ENCODE data around the gene AFDN.

AFDN gene

DNA sequence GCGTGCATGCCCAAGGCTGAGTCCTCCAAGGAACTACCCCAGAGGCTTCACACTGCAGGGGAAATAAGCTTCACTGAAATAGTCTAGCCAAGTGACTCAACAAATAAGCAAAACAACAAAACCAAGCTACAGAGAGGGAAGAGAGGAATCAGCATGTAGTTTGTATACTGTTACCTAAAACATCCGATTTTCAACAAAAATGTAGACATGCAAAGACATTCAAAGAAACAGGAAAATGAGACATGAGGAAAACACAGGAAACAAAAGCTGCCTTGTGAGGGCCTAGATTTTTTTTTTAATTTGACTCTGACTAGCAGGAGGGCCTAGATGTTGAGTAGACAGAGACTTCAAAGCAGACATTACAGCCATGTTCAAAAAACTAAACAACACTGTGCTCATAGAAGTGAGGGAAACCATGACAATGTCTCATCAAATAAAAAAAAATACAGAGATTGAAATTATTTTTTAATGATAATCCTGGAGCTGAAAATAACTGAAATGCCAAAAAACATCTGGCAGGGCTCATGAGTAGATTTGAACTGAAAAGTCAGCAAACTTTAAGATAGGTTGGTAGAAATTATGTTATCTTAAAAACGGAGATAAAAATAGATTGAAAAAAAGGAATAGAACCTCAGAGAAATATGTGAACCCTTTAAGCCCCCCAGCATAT is 154.3 kb downstream of the AFDN start:
- DNase-seq (ENCODE audit: low read depth in 2 of 2) = no peak

DNA sequence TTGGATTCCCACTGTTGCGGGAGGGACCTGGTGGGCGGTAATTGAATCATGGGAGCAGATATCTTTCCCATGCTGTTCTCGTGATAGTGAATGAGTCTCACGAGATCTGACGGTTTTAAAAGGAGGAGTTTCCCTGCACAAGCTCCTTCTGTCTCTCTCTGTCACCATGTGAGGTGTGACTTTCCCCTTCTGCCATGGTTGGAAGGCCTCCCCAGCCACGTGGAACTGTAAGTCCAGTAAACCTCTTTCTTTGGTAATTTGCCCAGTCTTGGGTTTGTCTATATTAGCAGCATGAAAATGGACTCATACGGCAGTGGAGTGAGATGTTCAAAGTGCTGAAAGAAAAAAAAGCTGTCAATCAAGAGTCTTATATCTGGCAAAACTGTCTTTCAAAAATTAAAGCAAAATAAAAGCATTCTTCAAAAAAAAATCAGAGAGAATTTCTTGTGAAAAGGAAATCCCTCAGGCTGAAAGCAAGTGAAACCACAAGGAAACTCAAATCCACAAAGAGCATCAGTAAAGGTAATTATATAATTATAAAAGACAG is 155.3 kb downstream of the AFDN start:
- DNase-seq (ENCODE audit: low read depth in 2 of 2) = no peak

DNA sequence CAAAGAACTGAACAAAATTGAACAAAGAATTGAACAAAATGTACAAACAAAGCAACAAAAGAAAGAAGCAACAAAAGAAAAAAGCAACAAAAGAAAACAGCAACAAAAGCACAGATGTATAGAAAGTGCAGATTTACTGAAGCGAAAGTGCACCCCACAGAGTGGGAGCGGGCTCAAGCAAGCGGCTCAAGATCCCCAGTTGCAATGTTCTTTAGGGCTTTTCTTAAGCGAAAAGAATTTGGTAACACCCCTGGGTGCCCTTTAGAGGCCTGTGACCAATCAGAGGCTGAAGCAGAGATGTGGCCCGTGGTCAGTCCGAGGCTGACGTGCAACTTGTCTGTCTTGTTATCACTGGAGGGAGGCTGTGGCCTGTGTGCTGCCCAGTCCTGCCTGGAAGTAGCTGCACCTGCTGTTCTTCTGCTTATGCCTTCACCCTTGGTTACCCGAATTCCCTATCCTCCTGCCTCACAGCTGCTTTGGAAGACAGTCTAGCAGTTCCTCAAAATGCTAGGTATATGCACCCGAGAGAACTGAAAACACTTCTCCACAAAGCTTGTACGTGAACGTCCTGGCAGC is 157.5 kb downstream of the AFDN start:
- no peak for DNase-seq (ENCODE audit: low read depth in 2 of 2)

DNA sequence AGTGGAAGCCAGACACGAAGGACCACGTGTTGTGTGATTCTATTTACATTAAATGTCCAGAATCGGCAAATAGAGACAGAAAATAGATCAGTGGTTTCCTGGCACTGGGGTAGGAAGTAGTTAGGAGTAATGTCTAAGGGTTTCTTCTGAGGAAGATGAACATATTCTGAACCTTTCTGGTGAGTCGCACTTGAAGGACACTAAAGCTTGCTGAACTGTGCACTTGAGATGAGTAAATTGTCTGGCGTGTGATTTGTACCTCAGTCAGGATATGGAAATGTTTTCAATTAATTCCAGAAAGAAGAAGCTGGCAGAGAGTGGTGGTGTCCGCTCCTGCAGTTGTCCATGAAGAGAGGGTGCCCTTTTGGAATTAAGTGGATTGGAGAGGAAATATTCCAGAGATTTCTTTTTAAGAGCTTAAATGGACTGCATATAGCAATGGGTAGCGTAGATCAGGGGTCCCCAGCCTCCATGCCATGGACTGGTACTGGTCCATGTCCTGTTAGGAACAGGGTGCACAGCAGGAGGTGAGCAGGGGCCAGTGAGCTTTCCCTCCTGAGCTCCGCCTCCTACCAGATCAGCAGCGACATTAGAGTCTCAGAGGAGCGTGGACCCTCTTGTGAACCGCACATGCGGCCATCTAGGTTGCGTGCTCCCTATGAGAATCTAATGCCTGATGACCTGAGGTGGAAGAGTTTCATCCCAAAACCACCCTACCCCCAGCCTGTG is 158.3 kb downstream of the AFDN start:
- DNase-seq (ENCODE audit: low read depth in 2 of 2) = no peak

DNA sequence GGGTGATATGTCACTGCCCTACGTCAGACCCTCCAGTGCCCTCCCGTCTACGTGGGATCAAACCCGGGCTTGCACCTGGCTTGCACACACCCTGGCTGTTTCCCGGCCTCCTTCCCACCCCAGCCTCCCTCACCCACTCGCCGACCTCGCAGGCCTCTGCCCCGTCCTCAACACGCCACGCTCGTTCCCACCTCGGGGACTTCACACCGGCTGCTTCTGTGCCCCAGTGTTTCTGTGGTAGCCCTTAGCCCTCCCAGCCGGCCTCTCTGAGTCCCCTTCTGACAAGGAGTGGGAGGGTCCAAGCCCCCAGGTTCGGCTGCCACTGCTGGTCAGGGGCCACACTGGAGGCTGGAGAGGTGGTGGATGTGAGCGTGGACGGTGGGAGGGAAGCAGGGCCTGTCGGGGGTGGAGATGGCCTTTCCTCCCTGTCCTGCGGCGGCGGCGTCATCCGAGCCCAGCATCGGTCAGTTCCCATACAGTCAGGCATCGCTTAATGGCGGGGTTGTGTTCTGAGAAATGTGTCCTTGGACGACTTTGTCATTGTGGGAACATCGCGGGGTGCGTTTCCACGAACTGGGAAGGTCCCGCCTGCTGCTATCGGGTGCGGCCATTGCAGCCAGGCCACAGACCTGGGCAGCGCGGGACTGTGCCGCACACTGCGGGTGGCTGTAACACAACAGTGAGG is 159.3 kb downstream of the AFDN start:
- DNase-seq (ENCODE audit: low read depth in 2 of 2) = no peak

DNA sequence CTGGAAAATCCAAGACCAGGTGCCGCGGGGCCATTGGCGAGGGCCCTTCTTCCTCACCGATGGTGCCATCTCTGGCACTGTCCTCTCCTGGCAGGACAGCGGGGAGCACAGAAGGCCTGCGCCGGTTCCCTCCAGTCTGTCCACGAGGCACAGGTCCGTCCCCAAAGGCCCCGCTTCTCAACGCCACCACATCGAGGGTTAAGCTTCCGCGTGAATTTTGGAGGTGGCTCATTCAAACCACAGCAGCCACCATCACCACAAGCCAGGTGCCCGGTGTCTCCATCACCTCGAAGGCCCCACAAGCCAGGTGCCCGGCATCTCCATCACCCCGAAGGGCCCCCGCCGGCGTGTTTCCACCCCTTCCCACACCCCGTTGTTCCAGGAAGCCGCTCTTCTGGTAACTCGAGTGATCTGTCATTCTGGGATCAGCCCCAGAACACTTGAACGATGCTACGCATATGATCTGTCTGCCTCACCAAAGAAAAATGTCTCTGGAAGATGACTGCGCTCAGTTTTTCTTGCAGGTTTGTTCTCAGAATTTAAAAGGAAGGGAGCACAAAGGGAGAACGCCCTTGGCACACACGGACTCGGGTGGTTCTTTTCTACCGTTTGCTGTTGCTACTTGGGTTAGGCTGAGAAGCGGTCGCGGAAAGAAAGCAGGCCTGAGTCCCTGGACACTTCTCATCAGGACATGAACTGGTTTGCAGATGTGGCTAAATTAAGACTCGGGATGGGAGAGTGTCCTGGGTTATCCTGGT is 160.9 kb downstream of the AFDN start:
- no peak for DNase-seq (ENCODE audit: low read depth in 2 of 2)

DNA sequence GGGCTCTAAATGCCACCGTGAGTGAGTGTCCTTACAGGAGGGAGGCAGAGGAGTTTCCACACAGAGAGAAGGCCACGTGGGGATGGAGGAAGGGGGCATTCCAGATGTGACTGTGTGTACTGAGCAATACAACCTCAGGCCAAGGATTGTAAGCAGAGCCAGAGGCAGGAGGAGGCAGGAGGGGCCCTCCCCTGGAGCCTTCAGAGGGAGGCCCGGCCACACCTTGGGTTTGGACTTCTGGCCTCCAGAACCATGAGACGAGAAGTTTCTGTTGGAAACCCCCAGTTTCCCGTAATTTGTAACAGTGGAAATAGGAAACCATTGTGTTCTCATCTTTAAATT is 161.4 kb downstream of the AFDN start:
- no peak for DNase-seq (ENCODE audit: low read depth in 2 of 2)

DNA sequence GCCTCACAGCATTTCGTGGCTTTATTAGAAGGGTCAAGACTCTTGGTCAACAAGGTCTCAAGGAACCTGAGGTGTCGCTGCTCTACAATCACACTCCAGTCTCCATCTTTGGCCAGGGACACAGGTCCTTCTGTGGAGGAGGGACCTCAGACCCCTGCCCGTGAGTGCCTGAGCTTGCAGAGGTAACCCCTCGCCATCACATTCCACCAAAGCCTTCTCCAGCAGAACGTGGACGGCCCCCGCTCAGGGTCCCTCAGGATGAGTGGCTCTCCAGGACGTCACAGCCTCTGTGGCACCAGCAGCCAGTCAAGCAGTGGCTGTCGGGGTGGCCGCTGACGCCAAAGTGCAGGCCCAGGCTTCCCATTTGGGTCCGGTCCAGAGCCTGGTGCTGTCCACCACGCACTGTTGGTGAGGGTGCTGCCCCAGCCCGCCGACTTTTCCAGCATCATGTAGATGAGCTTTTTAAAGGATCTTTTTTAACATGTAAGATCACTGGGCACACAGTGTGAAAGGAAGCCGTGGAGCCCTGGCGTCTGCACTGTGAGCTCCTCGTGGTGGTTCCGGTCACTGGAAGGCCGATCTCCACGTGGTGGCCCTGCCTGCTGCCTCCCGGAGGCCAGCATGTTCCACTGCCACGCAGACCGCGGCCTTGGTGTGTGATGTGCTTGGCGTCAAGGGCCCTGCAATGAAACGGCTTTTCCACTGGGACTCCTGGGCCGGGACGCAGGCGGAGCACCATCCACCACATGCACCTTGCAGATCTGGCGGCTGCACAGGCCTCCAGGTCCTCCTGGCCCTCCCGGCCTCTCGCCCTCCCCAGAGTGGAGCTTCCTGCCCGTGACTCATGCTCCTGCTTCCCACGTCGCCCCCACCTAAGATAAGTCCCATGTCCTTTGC is 162.5 kb downstream of the AFDN start:
- DNase-seq (ENCODE audit: low read depth in 2 of 2) = no peak

DNA sequence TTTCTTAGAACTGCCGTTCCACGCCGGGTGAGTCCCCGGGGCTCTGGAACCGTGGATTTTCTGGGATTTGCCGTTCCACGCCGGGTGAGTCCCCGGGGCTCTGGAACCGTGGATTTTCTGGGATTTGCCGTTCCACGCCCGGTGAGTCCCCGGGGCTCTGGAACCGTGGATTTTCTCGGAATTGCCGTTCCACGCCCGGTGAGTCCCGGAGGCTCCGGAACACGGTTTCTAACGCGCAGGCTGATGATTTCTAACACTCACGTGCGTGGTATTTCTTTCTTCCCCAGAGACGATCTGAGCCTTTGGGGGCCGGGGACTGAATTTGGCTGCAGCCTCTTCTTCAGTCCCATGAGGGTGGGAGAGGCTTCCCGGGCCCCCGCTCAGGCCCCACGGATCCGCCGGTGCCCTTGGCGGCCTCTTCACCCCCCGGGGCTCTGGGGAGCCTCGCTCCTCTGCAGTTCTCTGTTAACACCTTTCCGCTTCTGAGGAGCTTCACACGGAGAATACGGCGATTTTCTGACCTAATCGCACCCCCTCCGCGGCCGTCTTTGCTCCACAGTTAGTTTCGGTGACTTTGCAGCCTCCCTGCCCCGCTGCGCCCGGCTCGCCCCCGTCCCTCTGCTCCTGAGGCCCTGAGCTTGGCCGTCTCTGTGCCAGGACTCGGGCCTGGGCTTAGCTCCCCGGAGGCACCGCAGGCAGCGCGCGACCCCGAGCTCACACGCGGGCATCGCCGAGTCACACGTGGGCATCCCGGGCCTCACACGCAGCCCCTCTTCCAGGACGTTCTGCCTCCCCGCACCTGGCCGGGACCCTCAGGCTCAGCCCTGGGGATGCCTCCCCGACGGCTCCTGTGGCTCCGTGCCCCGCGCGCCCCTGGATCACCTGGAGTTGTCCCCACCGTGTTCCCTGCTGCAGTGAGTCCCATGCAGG is 163.6 kb downstream of the AFDN start:
- DNase-seq (ENCODE audit: low read depth in 2 of 2) = no peak

DNA sequence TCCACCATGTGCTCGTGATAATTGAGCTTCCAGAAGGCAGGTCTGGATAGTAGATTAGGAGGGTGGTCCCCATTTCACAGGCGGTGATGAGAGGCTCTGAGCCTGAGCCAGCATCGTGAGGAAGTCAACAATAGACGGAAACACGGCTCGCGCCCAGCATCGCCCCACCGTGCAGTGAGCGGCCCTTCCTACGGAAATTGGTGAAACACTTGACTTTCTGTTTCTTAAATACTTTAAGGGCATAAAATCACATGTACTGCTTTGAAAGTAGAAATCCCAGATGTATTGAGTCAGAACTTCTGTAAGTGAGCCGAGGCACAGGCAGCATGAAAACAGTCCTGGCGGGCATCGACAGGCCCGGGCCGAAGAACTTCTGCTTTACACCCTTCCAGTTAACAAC is 166.5 kb downstream of the AFDN start:
- DNase-seq (ENCODE audit: low read depth in 2 of 2) = no peak

DNA sequence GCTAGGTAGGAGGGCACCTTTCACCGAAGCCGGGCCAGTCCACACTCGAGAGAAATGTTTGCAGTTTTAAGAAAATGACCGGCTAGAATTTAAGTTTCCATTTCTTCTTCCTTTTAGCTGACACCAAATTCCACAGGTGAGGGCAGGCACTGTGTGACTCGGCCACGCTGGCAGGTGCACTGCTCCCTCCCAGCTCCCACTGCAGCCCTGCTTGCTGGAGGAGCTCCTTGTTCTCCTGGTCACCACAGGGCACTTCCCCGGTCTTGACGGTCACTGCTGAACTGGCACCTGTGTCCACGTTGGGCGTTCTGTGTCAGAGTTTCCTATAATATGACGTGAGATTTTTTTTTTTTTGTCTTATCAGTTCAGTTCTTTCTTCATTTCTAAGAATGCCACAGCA is 167.1 kb downstream of the AFDN start:
- no peak for DNase-seq (ENCODE audit: low read depth in 2 of 2)

DNA sequence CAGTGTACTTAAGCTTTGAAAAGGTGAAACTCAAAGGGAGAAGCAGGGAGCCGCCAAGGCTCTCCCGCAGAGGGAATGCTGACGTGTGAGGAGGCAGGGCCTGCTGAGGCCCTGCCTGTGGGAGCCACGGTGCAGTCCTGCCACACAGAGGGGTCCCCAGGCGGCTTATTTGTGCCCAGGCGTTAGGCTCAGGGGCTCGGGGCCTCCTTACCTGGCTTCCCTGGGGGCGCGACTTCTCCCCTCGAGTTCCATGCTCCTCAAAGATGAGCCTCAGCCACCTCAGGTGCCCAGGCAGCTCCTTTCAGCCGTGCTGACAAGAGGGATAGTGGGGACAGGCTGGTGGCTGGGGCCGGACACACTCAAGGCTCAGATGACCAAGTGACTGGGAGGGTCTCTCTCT is 168.6 kb downstream of the AFDN start:
- DNase-seq (ENCODE audit: low read depth in 2 of 2) = no peak

DNA sequence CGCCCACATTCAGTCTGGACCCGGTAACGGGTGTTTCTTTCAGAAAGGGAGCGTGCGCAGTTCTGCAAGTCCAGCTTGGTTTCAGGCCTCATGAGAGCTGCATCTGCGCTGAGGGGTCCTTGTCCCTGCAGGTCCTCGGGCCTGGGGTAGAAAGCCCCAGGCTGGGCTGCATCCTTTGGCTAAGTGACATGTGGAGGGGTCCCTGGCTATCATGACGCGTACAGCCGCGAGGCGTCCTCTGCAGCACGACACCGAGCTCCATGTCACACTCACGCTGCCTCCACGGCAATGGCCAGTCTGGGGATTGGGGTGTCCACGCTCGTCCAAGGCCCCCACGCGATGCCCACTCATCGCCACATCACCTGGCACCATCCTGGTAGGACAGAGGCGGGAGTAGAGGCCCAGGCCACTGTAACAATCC is 169.0 kb downstream of the AFDN start:
- no peak for DNase-seq (ENCODE audit: low read depth in 2 of 2)

DNA sequence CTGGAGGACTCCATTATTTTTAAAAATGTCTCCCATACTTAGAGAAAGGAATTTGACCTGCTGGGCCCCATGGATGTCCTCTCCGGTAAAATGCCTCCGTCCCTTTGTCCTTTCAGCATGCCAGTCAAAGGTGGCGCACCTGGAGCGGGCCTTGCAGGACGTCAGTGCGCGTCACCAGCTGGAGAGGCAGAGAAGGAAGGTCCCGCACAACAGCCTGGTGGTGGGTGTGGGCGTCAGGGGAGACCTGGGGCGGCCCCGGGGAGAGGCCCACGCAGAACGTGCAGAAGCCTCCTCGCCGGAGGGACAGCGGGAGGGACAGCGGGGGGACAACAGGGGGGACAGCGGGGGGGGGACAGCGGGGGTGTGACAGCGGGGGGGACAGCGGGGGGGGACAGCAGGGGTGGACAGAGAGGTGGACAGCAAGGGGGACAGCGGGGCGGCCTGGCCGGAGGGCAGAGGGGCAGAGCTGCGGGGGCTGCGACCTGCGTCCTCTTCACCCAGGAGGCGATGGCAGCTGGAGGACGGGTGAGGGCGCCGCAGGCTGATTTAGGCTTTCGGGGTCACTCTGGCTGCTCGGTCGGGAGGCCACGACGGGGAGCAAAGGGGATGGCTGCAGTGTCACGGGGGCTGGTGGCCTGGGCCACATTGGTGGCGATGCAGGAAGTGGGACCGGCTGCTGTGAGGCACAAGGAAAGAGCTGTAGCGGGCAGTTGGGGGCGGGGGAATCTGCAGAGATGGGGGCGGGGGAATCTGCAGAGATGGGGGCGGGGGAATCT is 169.9 kb downstream of the AFDN start:
- DNase-seq (ENCODE audit: low read depth in 2 of 2) = no peak

DNA sequence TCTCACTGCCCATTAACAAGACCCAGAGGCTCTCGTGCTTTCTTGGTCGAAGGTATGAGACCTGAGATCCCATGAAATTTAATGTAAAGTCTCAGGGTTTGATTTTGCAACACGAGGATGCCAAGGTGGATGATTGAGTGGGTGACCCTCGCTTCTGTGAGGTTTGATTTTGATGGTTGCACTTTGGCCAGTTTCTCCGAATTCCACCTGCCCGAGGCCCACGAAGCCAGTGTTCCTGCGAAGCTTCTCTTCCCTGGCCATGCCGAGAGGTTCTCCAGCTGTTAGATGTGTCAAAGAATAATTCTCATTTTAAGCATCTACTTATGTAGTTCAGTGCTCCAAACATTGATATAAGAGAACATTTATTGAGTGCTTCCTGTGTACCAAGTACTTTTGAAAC is 170.9 kb downstream of the AFDN start, which contains the start of gene KIF25:
Gene KIF25 (plus strand): TSS at position 30 of the 400 bp plus-strand sequence. CDS start 31,915 bp downstream, outside the sequence.
- DNase-seq (ENCODE audit: low read depth in 2 of 2) = no peak

DNA sequence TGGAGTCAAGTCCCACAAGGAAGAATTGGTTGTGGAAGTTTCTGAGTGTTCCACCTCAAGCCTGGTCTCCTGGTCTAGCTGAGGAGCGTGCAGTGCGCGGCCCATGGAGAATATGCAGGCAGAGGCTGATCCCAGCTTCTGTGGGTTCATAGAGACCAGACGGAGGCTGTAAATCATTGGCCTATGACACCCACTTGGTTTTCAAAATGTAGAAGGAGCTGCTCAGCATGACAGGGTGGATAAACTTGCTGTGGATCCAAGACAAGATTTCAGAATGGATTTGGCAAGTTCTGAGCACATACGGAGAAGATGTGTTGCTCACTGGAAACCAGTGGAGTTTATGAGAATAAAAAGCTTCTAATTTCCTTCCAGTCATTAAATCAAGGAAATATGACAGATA is 171.5 kb downstream of the AFDN start:
- DNase-seq (ENCODE audit: low read depth in 2 of 2) = no peak

DNA sequence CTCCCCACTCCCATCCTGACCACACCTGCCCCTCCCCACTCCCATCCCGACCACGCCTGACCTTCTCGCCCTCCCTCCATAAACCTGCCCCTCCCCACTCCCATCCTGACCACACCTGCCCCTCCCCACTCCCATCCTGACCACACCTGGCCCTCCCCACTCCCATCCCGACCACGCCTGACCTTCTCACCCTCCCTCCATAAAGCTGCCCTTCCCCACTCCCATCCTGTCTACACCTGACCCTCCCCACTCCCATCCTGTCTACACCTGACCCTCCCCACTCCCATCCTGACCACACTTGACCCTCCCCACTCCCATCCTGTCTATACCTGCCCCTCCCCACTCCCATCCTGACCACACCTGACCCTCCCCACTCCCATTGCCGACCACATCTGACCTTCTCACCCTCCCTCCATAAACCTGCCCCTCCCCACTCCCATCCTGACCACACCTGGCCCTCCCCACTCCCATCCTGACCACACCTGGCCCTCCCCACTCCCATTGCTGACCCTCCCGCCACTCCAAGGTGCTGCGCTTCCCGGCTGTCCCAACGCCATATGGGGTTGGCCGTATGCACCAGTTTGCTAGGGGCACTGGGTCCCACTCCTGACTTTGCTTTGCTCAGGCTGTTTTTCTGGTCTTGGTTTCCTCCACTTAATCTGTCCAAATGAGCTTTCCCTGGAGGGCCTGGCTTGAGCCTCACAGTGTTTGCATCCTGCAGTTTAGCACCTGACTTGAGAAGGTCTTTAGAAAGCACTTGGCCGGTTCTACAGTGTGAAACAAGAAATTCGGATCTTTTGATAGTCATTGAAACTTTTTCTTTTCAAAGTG is 173.7 kb downstream of the AFDN start:
- no peak for DNase-seq (ENCODE audit: low read depth in 2 of 2)

DNA sequence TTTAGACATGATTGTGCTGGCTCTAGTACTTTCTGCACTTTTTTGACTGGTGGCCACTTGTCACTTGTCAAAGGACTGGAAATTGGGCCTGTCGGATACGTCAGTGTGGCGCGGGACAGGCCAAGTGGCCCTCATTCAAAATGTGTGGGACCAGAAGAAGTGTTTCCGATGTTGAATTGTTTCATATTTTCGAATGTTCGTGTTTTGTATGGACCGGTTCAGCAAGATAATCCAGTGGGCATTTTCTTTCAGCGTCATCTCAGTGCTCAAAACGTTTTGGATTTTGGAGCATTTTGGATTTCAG is 174.3 kb downstream of the AFDN start:
- no peak for DNase-seq (ENCODE audit: low read depth in 2 of 2)
